GM23248 (cell line): ENCODE data around the gene AK5.

ENCODE experiments used
- EZH2 ChIP-seq: fragments of 200-600 bp; sonication (generic); IDR thresholded peaks from 2 replicates; pipeline ENCODE4 v1.6.1; 2018; ENCODE audit warnings: antibody characterized with exemption, mild to moderate bottlenecking; ENCODE audit not compliant: insufficient read depth, poor library complexity, severe bottlenecking
- EZH2phosphoT487 ChIP-seq: fragments of 200-600 bp; sonication (generic); IDR thresholded peaks from 2 replicates; pipeline ENCODE4 v1.6.1; 2018; ENCODE audit warnings: antibody characterized with exemption, moderate library complexity, mild to moderate bottlenecking, low read depth; ENCODE audit not compliant: insufficient read depth

- no peak for TF ChIP-seq EZH2
- TF ChIP-seq EZH2phosphoT487 = no peak
Observed at GRCh38 chr1:77282187-77282865, 507 bp downstream of the AK5 start.
